Fibroblast of mammary gland (primary cell): ENCODE measurements around the gene TNFRSF1B.

ENCODE experiments used
- DNase-seq: peaks from one replicate; pipeline ENCODE4 v3.0.0-alpha.2; 2010; ENCODE audit warnings: low read depth
- H3K4me3 ChIP-seq: 2 replicates; pipeline ENCODE4 v1.5.1; 2011; ENCODE audit warnings: low read depth, mild to moderate bottlenecking, low read length, moderate library complexity; ENCODE audit not compliant: control insufficient read depth
- CTCF ChIP-seq: conservative IDR thresholded peaks from 2 replicates; pipeline ENCODE4 v1.5.1; 2011; ENCODE audit warnings: low read depth, low read length, inconsistent platforms; ENCODE audit not compliant: control insufficient read depth, insufficient read depth

Gene TNFRSF1B

DNA sequence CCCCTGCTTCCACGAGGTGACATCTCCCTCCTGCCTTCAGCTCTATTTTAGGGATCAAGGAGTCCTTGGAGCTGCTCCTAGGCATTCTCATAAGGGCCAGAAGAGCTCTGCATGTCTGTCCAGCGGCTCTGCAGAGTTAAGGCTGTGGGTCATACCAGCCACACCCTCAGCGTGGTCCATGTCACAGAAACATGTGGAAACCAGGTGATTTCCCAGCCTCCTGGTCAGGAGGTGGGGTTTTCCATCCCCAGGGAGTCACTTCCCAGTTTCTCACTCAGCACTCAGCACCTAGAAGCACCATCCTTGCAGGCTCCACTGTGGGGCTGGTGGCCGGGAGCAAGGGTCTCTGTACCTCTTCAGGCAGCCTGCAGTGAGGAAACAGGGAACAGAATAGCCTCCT lies 1.4 kb upstream of the TNFRSF1B start:
- H3K4me3 ChIP-seq, result no peak overlapping the region
- no peak for TF ChIP-seq CTCF
- no peak for DNase-seq

- TF ChIP-seq CTCF, result no peak
- H3K4me3 ChIP-seq, result peak overlapping the region; percentile 48
- DNase-seq, result no peak
These were observed 970 bp downstream of the TNFRSF1B start for GRCh38 chr1:12167493-12168429.

GRCh38 chr1:12168451-12169160 lies 1.8 kb downstream of the TNFRSF1B start:
- no peak for DNase-seq

GRCh38 chr1:12169442-12170135 lies 2.8 kb downstream of the TNFRSF1B start:
- TF ChIP-seq CTCF, result no peak
- DNase-seq, result no peak
- H3K4me3 ChIP-seq, result no peak overlapping the region

More at GRCh38 chr1:12168451-12169160, 1.8 kb downstream of the TNFRSF1B start:
- TF ChIP-seq CTCF, result no peak
- no peak overlapping the region for H3K4me3 ChIP-seq

DNA sequence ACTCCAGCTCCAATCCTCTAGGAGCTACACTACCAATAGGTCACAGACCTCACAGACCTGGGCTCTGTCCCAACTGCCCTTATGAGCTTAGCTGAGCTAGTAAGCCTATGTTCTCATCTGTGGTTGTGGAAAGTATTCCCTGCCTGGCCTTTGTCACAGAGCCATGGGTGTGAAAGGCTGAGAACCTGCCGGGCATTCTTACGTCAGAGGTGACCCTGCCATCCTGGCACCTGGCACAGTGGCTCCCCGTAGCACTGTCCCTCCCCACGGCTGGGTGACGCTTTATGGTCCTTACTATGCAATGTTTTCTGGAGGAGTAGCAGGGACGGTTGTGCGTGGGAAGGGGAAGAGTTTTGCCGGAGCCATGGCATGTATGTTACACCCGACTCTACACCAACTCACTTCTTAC lies 3.5 kb downstream of the TNFRSF1B start:
- no peak overlapping the region for H3K4me3 ChIP-seq
- no peak for DNase-seq
- TF ChIP-seq CTCF, result no peak

- H3K4me3 ChIP-seq, result no peak overlapping the region
- no peak for DNase-seq
- TF ChIP-seq CTCF, result no peak
These were observed 4.6 kb downstream of the TNFRSF1B start for GRCh38 chr1:12171206-12172041.
